Suppressor macrophage (primary cell): ENCODE data around the gene LSS.
A peak's percentile ranks its signal among the peaks of the same experiment; 100 is the strongest.
"Not testable (repeated sequence)": the region's sequence is repeated elsewhere in the genome, so short reads cannot be mapped to it uniquely, and the experiment has no call there.

ENCODE experiments used
- DNase-seq, 4 experiments: peaks; one replicate each; pipeline ENCODE4 v3.0.0-alpha.2; 2020 to 2022

The LSS gene

DNA sequence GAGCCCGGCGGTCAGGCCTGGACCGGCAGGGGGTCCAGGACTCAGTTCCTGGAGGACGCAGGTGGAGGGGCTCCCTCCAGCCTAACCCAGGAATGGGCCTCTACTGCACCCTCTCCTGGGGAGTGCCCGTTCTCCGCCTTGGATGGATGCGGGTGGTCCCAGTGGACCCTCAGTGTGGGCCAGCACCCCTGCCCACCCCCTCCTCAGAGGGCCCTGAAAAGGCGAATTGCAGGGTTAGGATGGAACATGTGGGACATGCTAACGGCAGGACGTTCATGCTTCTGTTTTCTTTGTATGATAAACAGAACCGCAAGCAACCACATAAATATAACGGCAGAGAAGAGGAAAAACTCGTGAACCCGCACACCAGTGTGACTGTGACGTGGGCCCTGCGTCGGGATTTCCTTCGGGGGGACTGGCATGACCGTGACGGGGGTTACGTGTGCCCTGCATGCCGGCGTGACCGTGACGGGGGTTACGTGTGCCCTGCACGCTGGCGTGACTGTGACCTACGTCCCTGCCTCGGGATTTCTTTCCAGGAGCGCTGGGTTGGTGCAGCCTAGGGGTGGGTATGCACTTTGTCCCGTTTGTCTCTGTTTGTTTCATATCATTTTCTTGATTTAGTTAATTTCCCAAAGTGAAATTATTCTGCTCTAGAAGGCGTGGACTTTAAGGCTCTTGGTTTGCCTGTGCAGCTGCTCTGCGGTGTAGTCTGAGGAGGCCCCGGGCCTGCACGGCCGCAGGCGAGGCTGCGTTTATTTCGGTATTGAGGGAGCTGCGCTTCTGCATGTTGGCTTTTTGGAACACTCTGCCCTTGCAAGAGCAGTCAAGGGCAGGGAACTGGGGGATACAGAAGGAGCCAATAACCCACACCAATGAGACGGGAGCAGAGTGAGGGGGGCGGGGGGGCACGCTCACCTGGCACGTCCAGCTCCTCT, 76.3 kb downstream of the LSS start:
- no peak for DNase-seq

GRCh38 chr21:46151261-46151988, 77.1 kb downstream of the LSS start:
- no peak for DNase-seq

- DNase-seq = no peak
Observed at GRCh38 chr21:46150491-46151121, 78.0 kb downstream of the LSS start.

DNA sequence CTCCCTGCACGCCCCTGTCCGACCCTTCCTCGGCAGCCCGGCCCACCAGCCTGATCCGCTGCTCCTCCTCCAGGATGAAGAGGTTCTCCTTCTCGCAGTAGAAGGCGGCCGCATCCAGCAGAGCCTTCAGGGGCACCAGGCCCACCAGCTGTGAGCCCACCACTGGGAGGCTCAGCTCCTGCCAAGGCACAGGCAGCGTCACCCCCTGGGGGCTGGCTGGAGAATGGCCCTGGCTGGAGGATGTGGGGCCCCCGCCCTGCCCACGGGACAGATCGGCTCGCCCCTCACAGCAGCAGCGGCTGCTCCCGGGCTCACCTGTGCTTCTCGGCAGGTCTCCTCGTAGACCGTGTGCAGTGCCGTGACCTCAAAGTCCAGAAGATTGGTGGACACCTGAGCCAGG, 78.5 kb downstream of the LSS start:
- DNase-seq = no peak

DNA sequence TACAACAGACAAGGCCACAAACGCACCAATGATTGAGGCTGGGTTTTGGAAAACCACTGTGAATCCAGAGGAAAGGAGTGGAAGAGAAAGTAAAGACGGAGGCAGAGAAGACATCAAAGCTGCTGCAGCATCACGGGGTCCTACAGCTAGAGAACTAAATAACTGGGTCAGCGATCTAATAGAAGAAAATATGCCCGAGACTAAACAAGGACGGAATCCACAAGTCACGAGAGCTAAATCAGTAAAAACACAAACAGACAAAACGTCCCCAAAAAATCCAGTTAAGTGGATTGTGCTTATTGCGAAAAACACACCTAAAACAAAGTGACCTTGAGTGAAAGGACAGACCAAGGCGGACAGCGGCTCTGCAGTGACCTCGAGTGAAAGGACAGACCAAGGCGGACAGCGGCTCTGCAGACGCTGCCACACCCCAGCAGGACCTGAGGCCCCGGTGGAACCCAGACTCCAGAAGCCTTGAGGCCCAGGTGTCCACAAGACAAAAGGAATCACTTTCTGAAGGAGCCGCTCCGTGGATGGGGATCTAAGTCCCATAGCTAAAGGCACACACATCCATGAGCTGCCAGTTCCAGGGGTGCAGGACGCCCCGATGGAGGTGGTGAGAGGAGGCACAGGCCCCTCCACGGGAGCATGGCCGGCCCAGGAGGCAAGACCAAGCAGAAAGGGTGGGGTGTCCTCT, 79.2 kb downstream of the LSS start:
- no peak for DNase-seq

DNA sequence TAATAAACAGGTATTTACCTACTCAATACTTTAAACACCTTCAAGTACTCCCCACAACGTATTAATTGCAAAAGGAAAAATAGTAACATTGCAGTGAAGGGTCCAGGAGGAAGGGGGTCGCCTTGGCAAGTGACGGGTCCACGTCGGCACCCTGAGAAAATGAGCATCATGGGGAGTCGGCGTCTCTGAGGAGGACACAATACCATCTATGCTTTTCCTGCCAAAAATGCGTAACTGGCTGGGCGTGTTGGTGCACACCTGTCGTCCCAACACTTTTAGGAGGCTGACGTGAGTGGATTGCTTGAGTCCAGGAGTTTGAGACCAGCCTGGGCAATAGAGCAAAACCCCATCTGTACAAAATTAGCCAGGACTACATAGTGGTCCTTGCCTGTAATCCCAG, 80.5 kb downstream of the LSS start:
- DNase-seq = no peak

GRCh38 chr21:46147429-46147828, 81.1 kb downstream of the LSS start:
- peak; percentile 25 to 53 (median 30) for DNase-seq

DNA sequence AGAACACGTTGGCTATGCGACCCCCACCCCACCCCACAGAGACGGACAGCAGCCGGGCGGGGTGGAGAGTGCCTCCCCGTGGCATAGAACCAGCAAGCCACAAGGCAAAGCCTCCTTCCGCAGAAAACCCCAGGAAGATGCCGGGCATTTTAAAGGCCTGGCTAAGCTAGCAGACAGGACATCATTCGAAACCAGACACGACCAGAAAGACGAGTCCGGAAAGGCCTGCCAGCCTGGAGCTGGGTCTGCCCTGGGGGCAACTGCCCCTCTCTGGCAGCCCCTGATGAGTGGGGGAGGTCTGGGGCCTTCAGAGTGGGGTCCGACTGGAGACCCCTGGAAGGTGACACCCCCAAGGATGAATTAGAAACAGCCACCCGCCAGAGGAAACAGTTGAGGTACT, 81.7 kb downstream of the LSS start:
- no peak for DNase-seq

GRCh38 chr21:46145840-46146691, 82.5 kb downstream of the LSS start:
- no peak for DNase-seq

DNA sequence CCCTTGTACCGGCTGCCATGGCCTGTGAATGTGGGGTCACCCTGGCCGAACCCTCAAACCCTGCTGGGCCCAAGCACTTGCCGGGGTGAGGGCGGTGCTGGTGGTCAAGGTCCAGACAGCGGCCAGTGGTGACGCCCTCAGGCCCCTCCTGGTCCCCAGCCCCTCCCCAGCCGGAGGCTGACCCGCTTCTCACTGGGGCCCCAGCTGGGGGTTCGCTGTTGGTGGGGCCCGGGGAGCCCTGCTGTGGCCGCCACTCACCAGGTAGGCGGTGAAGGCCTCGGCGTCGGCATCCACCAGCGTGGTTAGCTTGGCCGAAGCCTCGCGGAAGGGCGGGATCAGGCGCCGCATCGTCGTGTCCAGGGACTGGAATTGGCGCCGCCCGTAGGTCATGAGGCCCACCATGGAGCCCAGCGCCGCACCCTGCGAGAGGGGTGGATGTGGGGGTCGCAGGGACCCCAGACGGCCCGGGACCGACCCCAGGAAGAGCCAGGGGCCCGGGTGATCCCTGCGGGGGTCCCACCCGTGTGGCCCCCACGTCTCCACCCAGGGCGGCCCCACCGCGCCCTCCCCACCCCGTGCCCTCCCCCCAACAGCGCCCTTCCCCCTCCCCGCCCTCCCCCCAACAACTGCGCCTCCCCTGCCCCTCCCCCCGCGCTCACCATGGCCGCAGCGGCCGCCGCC, 83.3 kb downstream of the LSS start:
- no peak for DNase-seq

DNA sequence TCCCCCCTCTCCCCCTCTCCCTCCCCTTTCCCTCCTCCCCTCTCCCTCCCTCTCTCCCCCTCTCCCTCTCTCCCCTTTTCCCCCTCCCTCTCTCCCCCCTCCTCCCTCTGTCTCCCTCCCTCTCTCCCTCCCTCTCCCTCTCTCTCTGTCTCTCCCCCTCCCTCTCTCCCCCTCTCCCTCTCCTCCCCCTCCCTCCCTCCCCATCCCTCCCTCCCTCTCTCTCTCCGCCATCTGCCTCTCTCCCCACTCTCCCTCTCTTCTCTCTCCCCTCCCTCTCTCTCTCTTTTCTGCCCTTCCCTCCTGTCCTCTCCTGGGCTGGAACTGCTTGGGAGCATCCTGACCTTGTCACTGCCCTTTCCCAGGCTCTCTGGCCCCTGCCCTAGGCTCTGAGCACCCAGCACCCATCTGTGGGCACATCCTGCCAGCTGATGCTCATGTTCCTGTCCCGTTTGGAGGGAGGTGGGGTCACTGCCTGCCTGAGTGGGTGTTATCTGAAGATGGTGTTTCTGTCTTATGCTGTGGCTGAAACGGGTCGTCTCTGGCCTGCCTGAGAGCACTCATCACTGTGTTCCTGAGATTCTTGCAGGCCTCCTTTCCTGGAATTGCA, 84.0 kb downstream of the LSS start:
- DNase-seq = no peak

DNA sequence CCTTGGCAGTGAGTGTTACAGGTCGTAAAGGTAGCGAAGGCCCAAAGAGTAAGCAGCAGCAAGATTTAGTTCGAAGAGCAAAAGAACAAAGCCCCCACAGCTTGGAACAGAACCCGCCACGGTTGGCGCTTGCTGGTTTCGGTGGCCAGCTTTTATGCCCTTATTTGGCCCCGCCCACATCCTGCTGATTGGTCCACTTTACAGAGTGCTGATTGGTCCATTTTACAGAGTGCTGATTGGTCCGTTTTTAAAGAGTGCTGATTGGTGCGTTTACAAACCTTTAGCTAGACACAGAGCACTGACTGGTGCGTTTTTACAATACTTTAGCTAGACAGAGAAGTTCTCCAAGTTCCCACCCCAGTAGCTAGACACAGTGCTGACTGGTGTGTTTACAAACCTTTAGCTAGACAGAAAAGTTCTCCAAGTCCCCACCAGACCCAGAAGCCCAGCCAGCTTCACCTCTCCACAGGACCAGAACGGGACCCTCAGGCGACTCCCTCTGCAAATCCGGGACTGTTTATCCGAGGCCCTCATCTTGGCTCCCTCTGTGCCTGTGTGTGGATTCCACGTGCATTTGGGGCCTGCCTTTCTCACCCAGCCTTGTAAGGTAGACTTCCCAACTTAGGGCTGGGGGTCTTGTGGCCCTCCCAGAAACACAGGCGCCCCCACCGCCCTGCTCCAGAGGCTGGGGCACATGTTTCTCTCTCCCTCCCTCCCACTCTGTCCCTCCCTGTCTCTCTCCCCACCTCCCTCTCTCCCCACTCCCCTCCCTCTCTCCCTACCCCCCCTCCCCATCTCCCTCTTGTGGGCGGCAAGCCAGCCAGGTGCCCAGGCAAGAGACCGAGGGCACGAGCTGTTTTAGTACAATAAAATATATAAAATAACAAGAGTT, 85.7 kb downstream of the LSS start:
- no peak for DNase-seq

DNA sequence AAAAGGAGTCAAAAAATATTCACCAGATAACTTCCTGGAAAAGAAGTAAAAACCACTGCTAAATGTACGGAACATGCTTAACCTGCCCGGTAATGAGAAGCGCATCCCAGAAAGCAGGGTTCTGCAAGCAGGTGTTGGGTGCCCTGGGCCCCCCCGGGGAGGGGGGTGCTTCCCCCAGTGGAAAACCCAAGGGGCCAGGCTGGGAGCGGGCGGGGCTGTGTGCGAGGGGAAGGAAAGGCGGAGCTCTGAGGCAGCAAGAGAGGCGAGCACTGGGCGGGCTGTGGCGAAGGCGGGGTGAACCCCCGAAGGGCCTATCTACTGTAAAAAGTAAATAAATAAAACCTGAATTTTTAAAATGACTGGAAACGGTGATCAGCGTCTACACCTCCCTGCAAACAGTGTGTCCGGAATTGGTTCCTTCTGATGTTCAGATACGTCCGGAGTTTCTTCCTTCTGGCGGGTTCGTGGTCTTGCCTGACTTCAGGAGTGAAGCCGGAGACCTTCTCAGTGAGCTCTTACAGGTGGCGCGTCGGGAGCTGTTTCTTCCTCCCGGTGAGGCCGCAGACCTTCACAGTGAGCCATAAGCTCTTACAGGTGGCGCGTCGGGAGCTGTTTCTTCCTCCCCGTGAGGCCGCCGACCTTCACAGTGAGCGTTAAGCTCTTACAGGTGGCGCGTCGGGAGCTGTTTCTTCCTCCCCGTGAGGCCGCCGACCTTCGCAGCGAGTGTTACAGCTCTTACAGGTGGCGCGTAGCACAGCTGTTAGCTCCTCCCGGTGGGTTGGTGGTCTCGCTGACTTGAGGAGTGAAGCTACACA, 86.6 kb downstream of the LSS start:
- no peak for DNase-seq

- not testable (repeated sequence) for DNase-seq
Observed at GRCh38 chr21:46140352-46141003, 88.1 kb downstream of the LSS start.

DNA sequence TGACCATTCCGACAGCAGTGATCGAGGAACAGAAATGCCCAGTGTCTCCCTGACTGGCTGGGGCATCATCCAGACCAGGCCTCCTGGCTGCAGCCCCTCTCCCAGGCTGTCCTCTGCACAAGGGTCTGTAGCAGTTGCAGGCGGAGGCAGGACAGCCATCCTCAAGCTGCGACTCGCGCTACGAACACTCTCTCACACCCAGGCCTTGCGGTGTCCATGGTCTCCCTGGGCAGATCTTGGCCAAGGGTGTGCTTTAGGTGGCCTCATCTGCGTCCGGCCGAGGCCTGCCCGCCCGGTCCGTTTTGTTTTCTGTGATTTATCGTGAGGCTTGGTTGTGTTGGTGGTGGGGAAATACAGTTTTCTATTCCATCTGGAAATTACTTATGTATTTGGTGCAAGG, 88.9 kb downstream of the LSS start:
- DNase-seq = no peak

DNA sequence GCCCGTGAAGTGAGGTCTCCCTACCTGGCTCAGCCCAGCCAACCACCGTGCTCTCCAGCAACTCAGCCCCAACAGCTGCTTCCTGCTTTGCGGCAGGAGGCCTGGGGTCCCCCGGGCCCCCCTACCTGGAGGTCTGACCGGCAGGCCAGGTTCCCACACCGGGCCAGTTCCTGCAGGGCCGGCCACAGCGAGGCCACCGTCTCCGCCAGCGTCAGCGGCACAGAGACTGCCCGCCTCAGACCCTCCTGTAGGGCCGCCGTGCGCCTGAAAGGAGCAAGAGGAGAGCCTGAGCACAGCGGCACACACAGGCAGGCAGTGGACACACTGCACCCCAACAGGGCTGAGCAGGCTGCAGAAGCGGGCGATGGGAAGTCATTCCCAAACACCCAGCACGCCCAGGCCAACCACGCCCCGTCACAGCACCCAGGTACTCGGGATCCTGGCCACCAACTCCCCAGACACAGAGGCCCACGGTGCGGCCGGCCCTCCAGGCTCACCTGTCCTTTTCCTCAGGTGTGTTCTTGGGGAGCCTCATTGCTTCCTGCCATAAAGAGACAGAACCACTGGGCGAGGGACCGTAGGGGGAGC, 90.1 kb downstream of the LSS start:
- DNase-seq = no peak
